ENCODE measurements around the gene NRCAM. TPM values are rescaled to one million over a fixed set of nuclear protein-coding genes. Genes with fewer than 3 reads are reported as not detected.

The NRCAM gene
- polyA plus RNA-seq, 1 donor (not counting 4 experiments of a cell fraction or from before 2014, with no cell fraction given) = 4.0 TPM

DNA sequence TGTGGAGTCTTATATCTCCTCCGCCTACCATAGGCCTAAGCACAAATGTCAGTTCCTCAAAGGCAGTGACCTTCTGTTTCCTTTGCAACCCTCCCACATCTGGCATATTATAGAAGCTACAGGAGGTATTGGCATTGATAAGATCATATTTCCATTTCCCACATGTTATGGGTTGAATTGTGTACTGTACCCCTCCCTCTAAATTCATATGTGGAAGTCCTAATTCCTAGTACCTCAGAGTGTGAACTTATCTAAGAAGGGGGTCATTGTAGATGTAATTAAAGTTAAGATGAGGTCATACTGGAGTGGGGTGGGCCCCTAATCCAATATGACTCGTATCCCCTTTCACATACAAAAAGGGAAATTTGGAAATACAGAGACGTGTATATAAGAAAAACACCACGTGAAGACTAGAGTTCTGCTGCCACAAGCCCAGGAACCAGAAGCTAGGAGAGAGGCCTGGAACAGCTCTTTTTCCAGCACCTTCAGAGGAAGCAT, 320.0 kb downstream of the NRCAM start:
- FAIRE-seq = no peak
- no peaks in the 10 kb centered on the region for H4K20me1 ChIP-seq (ENCODE audit: control insufficient read depth, extremely low read depth, insufficient read depth, low read length)
- H3K27ac ChIP-seq (ENCODE audit: control insufficient read depth, insufficient read depth, low read length) = no peak overlapping the region
- no peaks in the 10 kb centered on the region for H3K9me3 ChIP-seq (ENCODE audit: control insufficient read depth, low read depth, low read length)
- DNase-seq (ENCODE audit: low read depth, low spot score) = no peak
- no peaks in the 10 kb centered on the region for H3K36me3 ChIP-seq (ENCODE audit: control insufficient read depth in 2 of 2, extremely low read depth in 1 of 2, insufficient read depth in 2 of 2, low read length in 2 of 2)
- TF ChIP-seq, protein P1, sequence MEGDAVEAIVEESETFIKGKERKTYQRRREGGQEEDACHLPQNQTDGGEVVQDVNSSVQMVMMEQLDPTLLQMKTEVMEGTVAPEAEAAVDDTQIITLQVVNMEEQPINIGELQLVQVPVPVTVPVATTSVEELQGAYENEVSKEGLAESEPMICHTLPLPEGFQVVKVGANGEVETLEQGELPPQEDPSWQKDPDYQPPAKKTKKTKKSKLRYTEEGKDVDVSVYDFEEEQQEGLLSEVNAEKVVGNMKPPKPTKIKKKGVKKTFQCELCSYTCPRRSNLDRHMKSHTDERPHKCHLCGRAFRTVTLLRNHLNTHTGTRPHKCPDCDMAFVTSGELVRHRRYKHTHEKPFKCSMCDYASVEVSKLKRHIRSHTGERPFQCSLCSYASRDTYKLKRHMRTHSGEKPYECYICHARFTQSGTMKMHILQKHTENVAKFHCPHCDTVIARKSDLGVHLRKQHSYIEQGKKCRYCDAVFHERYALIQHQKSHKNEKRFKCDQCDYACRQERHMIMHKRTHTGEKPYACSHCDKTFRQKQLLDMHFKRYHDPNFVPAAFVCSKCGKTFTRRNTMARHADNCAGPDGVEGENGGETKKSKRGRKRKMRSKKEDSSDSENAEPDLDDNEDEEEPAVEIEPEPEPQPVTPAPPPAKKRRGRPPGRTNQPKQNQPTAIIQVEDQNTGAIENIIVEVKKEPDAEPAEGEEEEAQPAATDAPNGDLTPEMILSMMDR (optimal IDR thresholded peaks at IDR 0.05 in 1 of 3, IDR thresholded peaks at IDR 0.05 in 1 of 3, conservative IDR thresholded peaks at IDR 0.05 in 1 of 3; ENCODE audit: extremely low read depth in 1 of 3, insufficient read depth in 2 of 3, low read length in 3 of 3) = no peak
- no peak for TF ChIP-seq EZH2 (IDR thresholded peaks at IDR 0.05; ENCODE audit: low read length)
- no peak overlapping the region for H2AFZ ChIP-seq (ENCODE audit: control insufficient read depth, low read length)
- H3K9ac ChIP-seq (ENCODE audit: control insufficient read depth, extremely low read depth, insufficient read depth, low read length) = no peak overlapping the region
- H3K9me1 ChIP-seq (ENCODE audit: control insufficient read depth, extremely low read depth, insufficient read depth, low read length) = no peaks in the 10 kb centered on the region
- H3K79me2 ChIP-seq (ENCODE audit: control insufficient read depth, insufficient read depth, low read length) = no peaks in the 10 kb centered on the region
- no peak overlapping the region for H3K4me2 ChIP-seq (ENCODE audit: control insufficient read depth, extremely low read depth, insufficient read depth, low read depth, low read length)
- peaks cover 18% of the 10 kb centered on the region for H3K4me1 ChIP-seq (ENCODE audit: control insufficient read depth, extremely low read depth, insufficient read depth, low read length)
- no peak overlapping the region for H3K4me3 ChIP-seq (ENCODE audit: control insufficient read depth in 2 of 3, extremely low read depth in 1 of 3, insufficient read depth in 2 of 3, low read depth in 1 of 3, low read length in 3 of 3)
- dilution Hi-C loops (cut with MboI; ENCODE audit: extremely low pct_ligation_motif_present, low sequenced_read_pairs) = no loop called here
- no peaks in the 10 kb centered on the region for H3K27me3 ChIP-seq (ENCODE audit: control insufficient read depth, extremely low read depth, insufficient read depth, low read length)

DNA sequence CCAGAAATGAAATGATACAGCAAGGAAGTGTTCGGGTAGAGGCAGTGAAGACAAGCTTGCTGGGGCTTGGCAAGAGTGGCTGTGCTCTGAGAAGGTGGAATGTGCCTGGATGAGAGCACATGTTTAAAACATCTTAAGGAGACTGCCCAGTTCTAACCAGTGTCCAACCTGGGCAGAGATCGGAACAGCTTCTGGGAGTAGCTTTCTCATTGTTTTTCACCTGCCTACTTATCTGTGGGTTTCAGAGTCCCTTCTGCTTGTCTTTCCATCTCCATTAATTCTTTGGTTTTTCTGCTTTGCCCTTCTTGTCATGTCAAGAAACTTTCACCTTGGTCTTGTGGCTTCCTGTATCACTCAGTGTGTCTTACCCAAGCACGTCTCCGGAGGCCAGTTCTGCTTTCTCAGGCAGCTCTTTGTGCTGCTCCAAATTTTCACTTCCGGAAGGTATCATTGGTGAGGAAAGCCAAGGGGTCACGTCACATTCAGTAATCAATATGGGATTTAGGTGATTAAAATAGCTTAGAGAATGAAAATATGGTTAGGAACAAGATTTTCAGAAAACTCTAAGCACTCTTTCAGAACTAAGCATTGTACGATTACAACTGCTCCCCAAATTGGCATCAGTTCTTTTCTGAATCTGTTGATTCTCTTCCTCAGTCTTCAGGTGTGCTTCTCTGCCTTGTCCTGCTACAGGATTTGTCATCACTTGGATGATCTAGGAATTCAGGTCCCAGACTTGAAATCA, 320.6 kb downstream of the NRCAM start:
- Histone ChIP-seq H3K4me3 (ENCODE audit: control insufficient read depth in 2 of 3, extremely low read depth in 1 of 3, insufficient read depth in 2 of 3, low read depth in 1 of 3, low read length in 3 of 3) (no peak overlapping the region), H4K20me1 (ENCODE audit: control insufficient read depth, extremely low read depth, insufficient read depth, low read length) (no peaks in the 10 kb centered on the region), H2AFZ (ENCODE audit: control insufficient read depth, low read length) (no peak overlapping the region), H3K27ac (ENCODE audit: control insufficient read depth, insufficient read depth, low read length) (no peak overlapping the region), H3K36me3 (ENCODE audit: control insufficient read depth in 2 of 2, extremely low read depth in 1 of 2, insufficient read depth in 2 of 2, low read length in 2 of 2) (no peaks in the 10 kb centered on the region), H3K4me1 (ENCODE audit: control insufficient read depth, extremely low read depth, insufficient read depth, low read length) (peaks cover 24% of the 10 kb centered on the region), H3K9me3 (ENCODE audit: control insufficient read depth, low read depth, low read length) (no peaks in the 10 kb centered on the region), H3K27me3 (ENCODE audit: control insufficient read depth, extremely low read depth, insufficient read depth, low read length) (no peaks in the 10 kb centered on the region), H3K9ac (ENCODE audit: control insufficient read depth, extremely low read depth, insufficient read depth, low read length) (no peak overlapping the region), H3K4me2 (ENCODE audit: control insufficient read depth, extremely low read depth, insufficient read depth, low read depth, low read length) (no peak overlapping the region), H3K79me2 (ENCODE audit: control insufficient read depth, insufficient read depth, low read length) (no peaks in the 10 kb centered on the region), H3K9me1 (ENCODE audit: control insufficient read depth, extremely low read depth, insufficient read depth, low read length) (no peaks in the 10 kb centered on the region)
- no peak for DNase-seq (ENCODE audit: low read depth, low spot score)
- dilution Hi-C loops (cut with MboI; ENCODE audit: extremely low pct_ligation_motif_present, low sequenced_read_pairs) = no loop called here
- TF ChIP-seq, protein P1 (optimal IDR thresholded peaks at IDR 0.05 in 1 of 3, IDR thresholded peaks at IDR 0.05 in 1 of 3, conservative IDR thresholded peaks at IDR 0.05 in 1 of 3; ENCODE audit: extremely low read depth in 1 of 3, insufficient read depth in 2 of 3, low read length in 3 of 3) = no peak
- TF ChIP-seq EZH2 (IDR thresholded peaks at IDR 0.05; ENCODE audit: low read length) = no peak
- peak; percentile 5 for FAIRE-seq

All from keratinocyte (primary cell).